Stimulated activated CD4-positive, alpha-beta T cell treated with anti-CD3 and anti-CD28 coated beads, Interleukin-12 subunit alpha, Interleukin-12 subunit beta, amount 100 ng/mL, for 48 hours (primary cell): ENCODE results near the gene PHETA1.
"Not testable (repeated sequence)": the region's sequence is repeated elsewhere in the genome, so short reads cannot be mapped to it uniquely, and the experiment has no call there.

ENCODE experiments used
- DNase-seq, 3 donors: peaks; one replicate each; pipeline ENCODE4 v3.0.0-alpha.2; 2020; ENCODE audit warnings: low read depth in 2 of 3, low spot score in 1 of 3

PHETA1 gene

DNA sequence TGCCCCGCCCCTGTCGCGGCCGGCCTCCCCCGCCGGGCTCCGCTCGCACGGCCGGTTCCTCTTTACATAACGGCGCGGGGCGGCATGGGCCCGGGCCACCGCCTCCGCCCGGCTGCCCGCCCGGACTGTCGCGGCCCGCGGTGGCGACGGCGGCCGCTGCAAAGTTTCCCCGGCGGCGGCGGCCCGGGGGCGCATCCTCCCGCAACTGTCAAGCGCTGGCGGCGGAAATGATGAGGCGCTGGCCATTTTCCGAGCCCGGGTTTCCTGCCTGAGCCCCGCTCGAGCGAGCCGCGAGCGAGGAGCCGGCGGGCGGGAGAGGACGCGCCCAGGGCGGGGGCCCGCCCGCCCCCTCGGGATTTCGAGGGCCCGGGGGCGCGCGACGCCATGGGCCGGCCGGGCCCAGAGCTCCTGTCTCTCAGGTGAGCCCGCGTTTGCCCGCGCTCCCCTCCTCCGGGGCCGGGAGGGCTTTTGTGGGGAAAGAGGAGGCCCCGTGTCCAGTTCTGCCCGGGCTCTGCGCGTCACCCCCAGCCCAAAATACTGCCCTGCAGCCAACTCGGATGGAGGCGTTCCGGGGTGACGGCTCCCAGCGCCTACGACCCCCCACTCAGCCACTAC, 37.1 kb upstream of the PHETA1 start, which contains the start of gene SH2B3:
Gene SH2B3 (plus strand): TSS at position 65 of the 615 bp plus-strand sequence. CDS start 12,223 bp downstream, outside the sequence.
- DNase-seq, result peak in 1 of 3 donors; percentile 55

GRCh38 chr12:111405149-111405858, 36.4 kb upstream of the PHETA1 start:
- DNase-seq, result peak; percentile 97 to 100 (median 99)

- DNase-seq, result peak; percentile 57 to 74 (median 68)
Measured at GRCh38 chr12:111404362-111405148, 35.7 kb upstream of the PHETA1 start.

- DNase-seq, result not testable (repeated sequence)
Measured at GRCh38 chr12:111402490-111402824, 33.6 kb upstream of the PHETA1 start.

GRCh38 chr12:111401167-111401605, 32.3 kb upstream of the PHETA1 start:
- no peak for DNase-seq

GRCh38 chr12:111399741-111400404, 31.0 kb upstream of the PHETA1 start:
- DNase-seq, result not testable (repeated sequence)

DNA sequence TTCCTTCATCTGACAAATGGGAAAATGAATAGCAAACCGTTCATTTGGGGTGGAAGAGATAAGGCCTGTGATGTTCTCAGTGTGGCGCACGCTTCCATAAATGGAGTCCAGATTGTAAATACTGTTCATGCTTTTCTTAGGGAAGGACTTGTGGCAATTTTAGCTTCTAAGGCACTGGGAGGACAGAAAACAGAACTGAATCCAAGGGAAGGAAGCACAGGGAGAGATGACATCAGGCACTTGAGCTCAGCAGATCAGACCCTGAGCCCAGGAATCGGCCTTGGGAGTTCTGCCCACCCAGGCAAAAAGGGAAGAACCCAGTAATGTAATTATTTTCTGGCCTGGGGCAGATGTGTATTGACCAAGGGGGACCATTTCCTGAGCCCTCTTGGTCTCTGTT, 29.6 kb upstream of the PHETA1 start:
- no peak for DNase-seq

DNA sequence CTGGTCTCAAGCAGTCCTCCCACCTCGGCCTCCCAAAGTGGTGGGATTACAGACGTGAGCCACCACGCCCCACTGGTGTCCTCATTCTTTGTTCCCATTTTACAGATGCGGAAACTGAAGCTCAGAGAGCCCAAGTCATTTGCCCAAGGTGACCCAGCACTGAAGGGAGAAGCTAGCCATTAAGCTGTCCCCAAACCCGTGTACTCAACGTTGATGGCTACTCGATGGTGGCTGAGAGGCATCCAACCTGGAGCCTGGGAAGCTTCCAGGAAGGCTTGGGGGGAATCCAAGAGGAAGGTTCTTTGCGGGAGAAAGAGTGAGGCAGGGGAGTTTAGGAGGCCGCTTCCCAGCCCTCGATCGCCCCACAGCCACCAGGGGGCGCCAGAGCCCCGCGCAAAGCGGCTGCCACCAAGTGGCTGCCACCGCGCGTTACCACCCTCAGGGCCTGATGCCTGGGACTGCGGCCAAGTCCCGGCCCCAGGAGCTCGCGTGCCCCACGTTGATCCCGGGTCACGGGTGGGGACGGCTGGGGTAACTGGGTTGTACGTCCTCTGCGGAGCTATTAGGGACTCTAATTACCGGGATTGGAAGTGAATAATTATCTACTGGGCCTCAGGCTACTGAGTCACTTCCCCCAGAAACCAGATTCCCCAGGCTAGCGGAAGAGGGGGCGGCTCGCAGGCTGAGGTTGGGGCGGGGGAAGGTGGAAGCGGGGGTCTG, 28.0 kb upstream of the PHETA1 start:
- DNase-seq, result peak; percentile 74 to 86 (median 85)

GRCh38 chr12:111396271-111396670, 27.4 kb upstream of the PHETA1 start:
- not testable (repeated sequence) for DNase-seq

- no peak for DNase-seq
Measured at GRCh38 chr12:111395336-111396187, 26.7 kb upstream of the PHETA1 start.

DNA sequence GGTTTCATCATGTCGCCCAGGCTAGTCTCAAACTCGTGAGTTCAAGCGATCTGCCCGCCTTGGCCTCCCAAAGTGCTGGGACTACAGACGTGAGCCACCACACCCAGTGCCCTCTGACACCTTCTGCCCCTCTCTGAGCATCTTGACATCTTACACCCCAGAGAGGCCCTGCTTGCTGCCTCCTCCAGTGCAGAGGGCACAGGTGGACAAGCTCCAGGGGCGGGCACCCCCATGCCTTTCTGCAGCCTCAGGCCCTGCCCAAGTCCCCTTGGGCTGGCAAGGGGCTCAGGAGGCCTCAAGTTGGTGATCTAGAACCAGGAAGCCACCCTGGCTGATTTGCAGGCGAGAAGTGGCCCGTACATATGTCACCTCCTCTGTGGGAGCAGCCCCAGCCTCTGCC, 25.6 kb upstream of the PHETA1 start:
- no peak for DNase-seq

DNA sequence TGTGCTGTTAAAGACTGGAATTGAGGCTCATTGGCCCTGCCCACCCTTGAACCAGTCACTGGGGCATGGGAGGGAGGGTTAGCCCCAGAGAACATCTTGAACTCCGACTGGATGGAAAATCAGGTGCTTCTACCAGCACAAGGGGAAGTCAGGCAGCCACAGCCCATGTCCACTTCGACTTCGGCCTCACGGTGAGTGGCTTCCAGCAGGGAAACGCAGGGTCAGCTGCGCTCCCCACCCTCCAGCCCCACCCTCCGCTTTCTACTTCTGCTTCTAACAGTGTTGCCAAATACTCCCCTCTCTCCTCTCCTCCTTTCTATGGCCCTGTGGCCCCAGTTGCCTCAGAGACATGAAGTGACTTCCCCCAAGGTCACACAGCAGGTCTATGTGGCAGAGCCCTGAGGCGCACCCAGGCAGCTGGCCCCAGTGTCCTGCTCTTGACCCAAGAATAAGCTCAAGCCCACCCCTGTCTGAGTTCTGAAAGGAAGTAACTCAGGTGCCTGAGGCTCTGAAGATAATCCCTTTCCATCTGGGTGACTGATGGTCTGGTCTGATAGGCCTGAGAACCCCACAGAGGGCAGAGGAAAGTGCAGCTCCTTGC, 24.9 kb upstream of the PHETA1 start:
- no peak for DNase-seq

GRCh38 chr12:111390910-111391309, 22.0 kb upstream of the PHETA1 start:
- DNase-seq, result no peak

GRCh38 chr12:111389635-111390034, 20.7 kb upstream of the PHETA1 start:
- no peak for DNase-seq

GRCh38 chr12:111387747-111388323, 18.9 kb upstream of the PHETA1 start:
- no peak for DNase-seq

DNA sequence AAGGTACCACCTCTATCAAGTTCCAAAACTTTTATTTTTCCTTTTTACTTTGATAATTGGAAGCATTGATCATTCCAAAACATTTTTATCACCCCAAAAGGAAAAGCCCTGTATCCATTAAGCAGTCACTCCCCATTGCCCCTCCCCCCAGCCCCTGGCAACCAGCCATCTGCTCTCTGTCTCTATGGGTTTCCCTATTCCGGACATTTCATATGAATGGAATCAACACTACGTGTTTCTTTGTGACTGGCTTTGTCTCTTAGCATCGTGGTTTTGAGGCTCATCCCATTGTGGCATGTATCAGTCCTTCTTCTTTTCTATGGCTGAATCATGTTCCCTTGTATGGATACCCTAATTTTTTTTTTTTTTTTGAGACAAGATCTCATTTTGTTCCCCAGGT, 18.0 kb upstream of the PHETA1 start:
- DNase-seq, result no peak

DNA sequence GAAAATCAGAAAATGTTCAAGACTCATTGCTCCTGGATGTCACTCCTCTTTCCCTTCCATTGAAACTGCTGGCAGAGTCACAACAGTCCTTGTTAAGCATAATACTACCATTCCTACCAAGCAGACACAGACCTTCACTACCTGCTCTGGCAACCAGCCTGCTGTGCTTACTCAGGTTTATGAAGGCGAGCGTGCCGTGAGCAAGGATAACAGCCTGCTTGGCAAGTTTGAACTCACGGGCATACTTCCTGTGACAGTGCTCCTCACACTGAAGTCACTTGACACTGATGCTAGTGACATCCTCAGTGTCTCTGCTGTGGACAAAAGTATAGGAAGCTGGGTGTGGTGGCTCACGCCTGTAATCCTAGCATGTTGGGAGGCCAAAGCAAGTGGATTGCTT, 15.7 kb upstream of the PHETA1 start:
- DNase-seq, result no peak

- no peak for DNase-seq
Measured at GRCh38 chr12:111379942-111380554, 11.2 kb upstream of the PHETA1 start.

GRCh38 chr12:111377440-111377839, 8.5 kb upstream of the PHETA1 start:
- DNase-seq, result no peak
